NCI-H446 (cell line): ENCODE measurements around the gene RNU5B-1.

ENCODE experiments used
- DNase-seq, 2 experiments: peaks; one replicate each; lab custom pipeline; 2025; lab: John Stamatoyannopoulos, UW

Gene RNU5B-1

DNA sequence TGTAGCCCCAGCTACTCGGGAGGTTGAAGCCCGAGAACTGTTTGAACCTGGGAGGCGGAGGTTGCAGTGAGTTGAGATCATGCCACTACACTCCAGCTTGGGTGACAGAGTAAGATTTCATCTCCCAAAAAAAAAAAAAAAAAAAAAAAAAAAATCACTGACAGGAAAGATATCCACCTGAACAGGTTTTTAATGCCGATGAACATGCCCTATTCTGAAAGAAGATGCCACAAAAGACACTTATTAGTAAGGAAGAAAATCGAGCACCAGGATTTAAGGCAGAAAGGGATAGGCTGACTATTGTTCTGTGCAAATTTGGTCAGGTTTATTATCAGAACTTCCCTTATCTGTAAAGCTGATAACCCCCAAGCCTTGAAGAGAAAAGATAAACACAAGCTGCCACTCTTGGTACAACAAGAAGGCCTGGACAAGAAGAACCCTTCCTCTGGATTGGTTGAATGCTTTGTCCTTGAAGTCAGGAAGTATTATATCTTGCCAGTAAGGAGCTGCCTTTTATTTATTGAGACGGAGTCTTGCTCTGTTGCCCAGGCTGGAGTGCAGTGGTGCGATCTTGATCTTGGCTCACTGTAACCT, 15.1 kb upstream of the RNU5B-1 start:
- no peak for DNase-seq

DNA sequence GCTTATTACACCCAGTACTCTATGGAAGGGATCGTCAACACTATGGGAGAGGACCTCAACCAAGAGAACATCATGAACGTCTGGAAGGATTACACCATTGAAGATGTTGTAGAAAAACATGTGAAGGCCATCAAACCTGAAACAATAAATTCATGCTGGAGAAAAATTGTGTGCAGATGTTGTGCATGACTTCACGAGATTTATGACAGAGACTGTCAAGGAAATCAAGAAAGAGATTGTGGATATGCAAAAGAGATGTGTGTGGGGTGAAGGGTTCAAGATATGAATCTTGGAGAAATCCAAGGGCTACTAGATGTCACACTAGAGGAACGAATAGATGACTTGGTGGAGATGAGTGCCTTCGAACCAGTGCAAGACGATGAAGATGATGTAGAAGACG, 14.2 kb upstream of the RNU5B-1 start:
- no peak for DNase-seq

DNA sequence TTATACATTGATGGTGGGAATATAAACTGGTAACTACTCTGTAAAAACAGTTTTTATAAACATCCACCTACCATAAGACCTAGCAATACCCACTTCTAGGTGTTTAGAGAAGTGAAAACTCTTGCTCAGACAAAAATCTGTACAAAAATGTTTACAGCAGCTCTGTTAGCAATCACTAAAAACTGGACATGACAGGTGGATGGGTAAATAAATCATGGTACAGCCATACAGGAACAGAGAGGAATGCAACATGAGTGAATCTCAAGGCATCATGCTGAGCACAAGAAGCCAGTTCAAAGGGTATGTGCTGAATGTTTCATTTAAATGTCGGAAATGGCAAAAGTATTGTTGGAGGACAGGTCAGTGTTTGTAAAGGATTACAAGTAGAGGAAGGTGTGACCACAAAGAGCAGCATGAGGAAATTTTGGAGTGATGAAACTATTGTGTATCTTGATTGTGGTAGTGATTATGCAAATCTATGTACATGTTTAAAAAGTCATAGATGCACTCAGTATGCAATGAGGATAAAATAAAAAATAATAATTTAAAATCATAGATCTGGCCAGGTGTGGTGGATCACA, 11.4 kb upstream of the RNU5B-1 start:
- no peak for DNase-seq

DNA sequence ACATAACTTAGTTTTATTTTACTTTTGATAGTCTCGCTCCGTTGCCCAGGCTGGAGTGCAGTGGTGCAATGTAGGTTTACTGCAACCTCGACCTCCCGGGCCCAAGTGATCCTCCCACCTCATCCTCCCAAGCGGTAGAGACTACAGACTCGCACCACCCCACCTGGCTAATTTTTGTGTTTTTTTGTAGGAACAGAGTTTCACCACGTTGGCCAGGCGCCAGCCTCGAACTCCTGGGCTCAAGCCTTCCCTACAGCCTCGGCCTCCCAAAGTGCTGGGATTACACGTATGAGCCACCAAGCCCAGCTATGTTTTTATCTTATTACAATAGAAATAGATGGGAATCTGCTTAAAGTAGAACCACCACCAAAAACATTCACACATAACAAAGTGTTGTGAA, 5.7 kb upstream of the RNU5B-1 start:
- DNase-seq = no peak

DNA sequence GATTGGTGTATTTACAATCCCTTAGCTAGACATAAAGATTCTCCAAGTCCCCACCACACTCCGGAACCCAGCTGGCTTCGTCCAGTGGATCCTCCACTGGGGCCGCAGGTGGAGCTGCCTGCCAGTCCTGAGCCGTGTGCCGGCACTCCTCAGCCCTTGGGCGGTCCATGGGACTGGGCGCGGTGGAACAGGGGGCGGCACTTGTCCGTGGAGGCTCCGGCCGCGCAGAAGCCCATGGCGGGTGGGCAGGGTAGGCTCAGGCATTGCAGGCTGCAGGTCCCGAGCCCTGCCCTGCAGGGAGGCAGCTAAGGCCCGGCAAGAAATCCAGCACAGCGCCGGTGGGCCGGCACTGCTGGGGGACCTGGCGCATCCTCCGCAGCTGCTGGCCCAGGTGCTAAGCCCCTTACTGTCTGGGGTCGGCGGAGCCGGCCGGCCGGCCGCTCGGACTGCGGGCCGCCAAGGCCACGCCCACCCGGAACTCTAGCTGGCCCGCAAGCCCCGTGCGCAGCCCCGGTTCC, 3.5 kb upstream of the RNU5B-1 start:
- DNase-seq = no peak

DNA sequence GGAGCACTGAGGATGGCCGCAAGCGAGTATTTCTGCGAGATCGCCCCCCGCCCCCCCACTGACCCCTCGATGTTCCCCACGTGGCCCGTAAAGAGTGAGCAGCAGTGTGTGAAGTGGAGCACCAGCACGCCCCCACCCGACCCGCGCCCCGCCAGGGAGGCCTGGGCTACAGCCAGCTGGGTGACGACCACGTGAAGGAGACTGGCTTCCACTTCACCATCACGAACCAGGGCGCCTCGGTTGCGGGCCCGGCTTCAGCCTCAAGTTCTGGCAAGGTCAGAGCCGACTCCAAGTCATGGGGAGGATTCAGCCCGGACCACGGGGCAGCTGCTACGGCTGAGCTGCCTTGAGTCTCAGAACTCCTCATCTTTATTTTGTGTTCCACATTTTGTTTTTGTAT, 2.4 kb upstream of the RNU5B-1 start:
- no peak for DNase-seq

DNA sequence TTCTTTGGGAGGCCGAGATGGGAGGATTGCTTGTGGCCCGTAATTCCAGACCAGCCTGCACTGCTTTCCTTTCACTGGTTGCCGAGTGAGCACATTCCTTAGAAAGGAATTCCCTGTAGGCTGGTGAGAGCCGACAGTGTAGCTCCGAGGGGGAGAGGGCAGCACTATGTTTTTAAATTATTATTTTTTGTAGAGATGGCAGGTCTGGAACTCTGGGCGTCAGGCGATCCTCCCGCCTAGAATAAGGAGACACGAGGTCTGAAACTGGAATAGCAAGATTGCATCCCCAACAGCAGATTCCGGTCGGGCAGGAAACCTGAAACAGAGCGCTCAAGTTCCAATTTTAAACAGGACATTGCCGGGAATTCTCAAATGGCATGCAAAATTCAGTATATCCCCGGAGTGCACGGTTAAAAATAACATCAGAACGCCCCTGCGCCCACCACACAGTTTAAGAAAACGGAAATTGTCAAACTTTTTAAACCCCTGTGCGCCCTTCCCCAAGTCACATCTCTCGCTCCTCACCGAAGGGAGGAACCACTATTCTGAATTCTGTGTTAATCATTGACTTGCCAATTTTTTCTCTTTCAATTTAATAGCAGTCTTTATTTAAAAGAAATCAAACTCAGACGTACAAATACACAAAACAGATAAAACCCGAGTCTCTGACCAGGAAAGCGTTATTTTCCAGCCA, 643 bp upstream of the RNU5B-1 start:
- peak; percentile 44 to 47 for DNase-seq

DNA sequence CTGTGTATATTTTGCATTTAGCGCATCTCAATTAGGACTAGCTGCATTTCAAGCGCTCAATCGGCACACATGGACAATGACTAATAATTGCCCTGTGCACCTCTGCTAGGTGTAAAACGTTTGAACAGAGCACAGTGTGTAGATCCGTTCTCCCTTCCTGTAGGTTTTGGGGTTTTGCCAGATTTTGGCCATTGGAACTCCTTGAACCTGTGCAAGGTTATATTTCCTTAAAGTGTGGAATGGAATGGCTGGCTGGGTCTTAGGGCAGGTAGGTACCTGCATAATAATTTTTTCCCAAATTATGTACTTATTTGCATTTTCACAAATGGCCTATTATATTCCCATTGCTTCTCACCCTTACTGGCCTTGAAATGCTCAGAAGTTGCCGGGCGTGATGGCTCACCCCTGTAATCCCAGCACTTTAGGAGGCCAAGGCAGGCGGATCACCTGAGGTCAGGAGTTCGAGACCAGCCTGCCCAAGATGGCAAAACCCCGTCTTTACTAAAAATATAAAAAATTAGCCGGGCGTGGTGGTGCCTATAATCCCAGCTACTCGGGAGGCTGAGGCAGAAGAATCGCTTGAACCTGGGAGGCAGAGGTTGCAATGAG, 777 bp downstream of the RNU5B-1 start:
- DNase-seq = peak in 1 of 2 experiments; percentile 94

DNA sequence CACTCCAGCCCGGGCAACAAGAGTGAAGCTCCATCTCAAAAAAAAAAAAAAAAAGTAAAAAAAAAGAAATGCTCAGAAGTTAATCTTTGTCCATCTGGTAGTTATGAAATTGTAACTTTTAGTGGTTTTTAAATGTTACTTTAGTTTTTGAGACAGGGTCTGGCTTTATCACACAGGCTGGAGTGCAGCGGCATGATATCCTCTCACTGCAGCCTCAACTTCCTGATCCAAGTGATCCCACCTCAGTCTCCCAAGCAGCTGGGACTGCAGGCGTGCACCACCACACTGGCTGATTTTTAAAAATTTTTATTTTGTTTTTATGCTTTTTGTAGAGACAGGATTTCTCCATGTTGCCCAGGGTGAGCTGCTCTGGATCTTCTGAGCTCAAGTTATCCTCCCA, 1.3 kb downstream of the RNU5B-1 start:
- DNase-seq = no peak

DNA sequence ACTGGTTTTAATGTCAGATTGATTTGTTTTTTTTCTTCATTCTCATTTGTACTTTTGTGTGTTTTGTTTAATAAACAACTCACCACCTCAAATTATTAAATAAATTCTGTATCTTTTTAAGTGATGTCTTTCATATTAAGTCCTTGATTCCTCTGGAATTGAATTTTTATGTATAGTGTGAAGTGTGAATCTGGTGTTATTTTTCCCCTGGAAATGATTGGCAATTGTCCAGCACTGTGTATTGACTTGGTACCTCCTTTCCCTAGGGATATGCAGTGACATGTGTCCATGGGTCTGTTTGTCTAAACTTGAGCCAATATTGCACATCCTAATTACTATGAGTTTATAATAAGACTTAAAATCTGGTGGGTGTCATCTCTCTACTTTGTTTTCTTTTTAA, 2.1 kb downstream of the RNU5B-1 start:
- peak in 1 of 2 experiments; percentile 10 for DNase-seq

DNA sequence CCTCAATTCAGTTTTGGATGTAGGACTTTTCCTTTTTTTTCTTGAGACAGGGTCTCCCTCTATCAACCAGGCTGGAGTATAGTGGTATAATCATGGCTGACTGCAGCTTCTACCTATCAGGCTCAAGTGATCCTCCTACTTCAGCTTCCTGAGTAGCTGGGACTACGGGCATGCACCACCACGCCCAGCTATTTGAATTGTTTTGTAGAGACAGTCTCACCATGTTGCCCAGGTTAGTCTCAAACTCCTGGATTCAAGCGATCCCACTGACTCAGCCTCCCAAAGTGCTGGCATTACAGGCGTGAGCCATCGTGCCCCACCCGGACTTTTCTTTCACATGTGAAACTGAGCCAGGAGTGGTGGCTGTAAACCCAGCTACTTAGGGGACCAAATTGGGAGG, 3.5 kb downstream of the RNU5B-1 start:
- no peak for DNase-seq

DNA sequence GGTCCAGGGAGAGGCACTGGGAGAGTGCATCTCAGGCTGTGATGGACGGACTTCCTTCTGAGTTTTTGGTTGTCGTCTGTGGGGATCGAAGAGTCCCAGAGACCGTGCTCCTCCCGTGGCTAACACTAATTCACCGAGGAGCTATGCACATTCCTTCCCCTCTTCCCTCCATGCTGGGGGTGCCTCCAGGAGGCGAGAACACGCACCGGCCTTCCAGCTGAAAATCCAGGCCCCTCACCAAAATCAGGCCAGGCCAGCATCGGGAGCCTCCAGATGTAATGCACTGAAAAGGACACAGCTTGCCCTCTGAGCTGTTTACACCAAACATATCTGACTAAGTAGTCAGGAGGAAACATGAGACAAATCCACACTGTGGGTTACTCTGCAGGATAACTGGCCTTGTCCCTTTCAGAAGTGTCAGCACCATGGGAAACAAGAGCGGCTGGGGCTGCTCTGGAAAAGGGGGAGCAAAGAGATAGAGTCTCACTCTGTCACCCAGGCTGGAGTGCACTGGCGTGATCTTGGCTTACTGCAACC, 5.5 kb downstream of the RNU5B-1 start:
- no peak for DNase-seq

DNA sequence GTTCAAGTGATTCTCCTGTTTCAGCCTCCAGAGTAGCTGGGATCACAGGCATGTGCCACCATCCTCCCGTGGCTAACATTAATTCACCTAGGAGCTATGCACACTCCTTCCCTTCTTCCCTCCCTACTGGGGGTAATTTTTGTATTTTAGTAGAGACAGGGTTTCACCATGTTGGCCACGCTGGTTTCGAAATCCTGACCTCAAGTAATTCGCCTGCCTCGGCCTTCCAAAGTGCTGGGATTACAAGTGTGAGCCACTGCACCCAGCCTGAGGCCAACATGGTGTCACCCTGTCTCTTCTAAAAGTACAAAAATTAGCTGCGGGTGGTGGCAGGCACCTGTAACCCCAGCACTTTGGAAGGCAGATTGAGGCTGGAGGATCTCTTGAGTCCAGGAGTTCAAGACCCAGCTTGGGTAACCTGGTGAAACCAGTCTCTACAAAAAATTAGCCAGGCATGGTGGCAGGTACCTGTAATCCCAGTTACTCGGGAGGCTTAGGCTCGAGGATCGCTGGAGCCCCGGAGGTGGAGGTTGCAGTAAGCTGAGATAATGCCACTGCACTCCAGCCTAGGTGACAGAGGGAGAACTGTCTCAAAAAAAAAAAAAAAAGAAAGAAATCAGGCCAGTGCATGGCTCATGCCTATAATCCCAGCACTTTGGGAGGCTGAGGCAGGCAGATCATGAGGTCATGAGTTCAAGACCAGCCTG, 6.1 kb downstream of the RNU5B-1 start:
- no peak for DNase-seq

DNA sequence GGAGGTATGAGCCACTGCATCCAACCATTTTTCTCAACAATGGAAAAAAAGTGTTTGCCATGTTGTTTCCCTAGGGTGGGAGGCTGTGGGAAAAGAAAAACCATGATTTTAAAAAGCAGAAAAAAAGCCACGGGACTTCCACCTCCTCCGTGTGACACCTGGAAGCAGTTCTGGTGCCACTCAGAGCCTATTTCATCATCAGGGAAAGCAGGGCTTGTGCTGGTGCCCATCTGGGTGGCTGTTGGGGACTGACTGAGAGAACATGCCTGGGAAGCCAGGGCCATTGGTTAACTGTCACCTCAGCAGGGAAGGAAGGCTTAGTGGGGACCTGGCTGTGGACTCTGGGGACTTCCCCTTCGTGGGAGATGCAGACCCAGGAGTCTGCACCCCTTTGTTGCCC, 7.3 kb downstream of the RNU5B-1 start:
- DNase-seq = no peak

DNA sequence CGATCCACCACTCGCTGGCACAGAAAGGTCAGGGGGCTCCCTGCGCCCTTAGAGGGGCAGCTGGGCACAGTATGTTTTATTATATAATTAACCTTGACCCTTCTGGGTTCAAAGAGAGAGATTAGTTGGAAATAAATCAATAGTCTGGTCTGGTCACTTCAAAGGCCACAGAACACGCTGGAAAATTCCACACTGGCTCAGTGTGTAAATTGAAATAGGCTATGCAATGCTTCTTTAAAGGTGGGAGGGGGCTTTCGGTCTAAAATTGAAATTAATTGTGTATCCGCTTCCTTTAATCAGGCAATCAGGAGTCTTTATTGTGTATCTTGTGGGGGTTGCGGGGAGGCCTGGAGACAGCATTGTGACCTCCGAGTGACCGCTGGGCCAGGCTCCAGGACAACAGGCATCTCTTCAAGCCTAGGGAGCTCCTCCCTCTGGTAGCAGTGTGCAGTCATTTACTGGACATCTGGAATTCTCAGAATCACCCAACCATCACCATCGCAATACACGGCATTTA, 8.0 kb downstream of the RNU5B-1 start:
- no peak for DNase-seq

DNA sequence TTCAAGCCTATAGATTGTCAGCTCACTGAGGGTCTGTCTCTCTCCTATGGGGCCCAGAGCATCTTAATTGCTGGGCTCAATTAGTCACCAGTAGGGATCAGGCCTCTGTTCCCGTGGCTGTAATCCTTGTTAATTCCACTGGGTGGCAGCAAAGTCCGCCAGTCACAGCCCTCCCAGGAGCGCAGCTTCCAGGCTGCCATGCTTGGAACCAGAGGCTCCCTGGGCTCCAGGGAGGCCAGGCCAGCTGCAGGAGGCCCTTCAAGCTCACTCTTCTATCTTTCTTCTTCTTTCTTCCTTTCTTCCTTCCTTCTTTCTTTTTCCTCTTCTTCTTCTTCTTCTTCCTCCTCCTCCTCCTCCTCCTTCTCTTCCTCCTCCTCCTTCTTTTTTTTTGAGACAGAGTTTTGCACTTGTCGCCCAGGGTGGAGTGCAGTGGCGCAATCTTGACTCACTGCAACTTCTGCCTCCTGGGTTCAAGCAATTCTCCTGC, 14.4 kb downstream of the RNU5B-1 start:
- DNase-seq = peak; percentile 61 to 84

DNA sequence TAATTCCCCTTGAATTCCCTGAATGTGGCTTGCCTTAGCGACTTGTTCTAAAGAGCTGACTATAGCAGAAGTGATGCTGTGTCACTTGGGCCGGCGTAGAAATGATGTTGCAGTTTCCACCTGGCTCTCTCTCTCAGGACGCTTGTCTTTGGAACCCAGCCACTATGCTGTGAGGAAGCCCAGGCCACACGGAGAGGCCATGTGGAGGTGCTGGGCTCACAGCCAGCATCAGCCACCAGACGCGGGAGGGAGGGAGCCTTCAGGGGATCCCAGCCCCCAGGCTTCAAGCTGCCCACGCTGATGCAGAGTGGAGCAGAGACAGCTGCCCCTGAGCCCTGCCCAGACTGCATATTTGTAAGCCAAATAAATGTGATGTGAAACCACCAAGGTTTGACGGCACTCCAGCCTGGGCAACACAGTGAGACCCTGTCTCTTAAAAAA, 18.6 kb downstream of the RNU5B-1 start:
- DNase-seq = peak; percentile 34 to 92

DNA sequence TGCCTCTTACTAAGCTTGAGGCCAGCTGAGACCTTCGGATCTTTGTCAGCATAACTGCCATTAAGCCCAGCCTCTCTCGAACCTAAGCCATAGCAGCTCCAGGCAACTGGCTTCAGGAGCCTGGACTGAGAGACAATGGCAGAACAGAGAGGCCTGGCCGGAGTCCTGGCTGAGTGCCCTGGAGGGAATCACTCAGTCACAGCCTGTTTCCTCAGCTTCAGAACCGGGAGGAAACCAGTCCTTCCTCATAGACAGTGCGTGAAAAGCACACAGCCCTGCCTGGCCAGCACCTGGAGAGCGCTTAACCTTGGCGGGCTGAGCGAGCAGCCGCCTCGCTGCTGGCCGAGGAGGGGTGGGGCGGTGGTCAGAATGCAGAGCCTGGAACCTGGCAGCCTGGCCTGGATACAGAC, 21.6 kb downstream of the RNU5B-1 start:
- DNase-seq = no peak

DNA sequence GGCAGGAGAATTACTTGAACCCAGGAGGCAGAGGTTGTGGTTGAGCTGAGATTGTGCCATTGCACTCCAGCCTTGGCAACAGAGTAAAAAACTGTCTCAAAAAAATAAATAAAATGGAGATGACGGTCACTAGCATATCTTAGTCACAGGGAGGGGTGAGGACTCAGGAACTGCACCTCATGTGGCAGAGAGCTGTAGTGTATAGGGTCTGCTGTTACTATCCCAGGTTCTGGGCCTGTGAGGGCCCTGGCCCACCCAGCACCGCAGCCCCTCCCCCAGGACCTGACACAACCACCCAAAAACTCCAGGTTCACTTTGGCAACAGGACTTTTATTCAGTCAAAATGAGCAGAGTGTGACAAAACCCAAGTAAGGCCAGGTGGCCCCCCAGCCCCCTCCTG, 22.3 kb downstream of the RNU5B-1 start:
- no peak for DNase-seq

DNA sequence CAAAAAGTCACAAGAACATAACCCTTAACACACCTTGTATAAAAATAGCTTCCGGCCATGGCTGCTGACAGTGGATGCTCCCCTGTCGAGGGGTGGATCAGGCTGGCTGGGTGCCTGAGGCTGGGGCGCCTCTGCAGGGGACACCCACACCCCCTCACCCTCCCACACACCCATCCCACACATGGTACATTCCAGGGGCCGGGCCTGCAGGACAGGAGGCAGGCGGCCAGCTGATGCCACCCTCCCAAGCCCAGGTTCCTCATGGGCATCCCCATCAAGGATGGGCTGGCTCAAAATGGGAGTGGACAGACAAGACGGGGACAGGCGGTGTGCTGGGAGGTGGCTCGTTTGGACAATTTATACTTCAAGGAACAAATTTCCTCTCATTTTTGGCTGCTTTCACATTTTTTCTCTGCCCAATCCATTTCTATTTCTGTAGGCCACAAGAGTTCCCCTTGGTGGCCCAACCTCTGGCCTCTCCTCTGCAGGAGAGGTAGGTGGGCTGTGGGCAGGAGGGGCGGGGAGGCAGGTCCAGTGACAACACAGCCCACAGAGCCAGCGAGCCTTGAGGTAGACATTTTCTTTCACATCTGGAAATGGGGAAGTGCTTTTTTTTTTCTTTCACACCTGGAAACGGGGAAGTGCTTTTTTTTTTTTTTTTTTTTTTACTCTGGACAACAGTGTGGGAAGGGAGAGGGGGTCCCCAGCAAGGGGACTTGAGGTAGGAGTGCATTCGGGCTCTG, 23.3 kb downstream of the RNU5B-1 start:
- DNase-seq = no peak
